ENCODE data around the gene ADAP1. TPM values are rescaled to one million over a fixed set of nuclear protein-coding genes. Genes with fewer than 3 reads are reported as not detected.
A peak's percentile ranks its signal among the peaks of the same experiment; 100 is the strongest.

Gene ADAP1
- total and polyA plus RNA-seq, 2 of the 13 experiments (the other 11 are each of a cell fraction or from before 2014, with no cell fraction given) = 10.5 to 24.6 TPM

GRCh38 chr7:977326-978048 lies 23.0 kb upstream of the ADAP1 start (continued):
- TF ChIP-seq ARHGAP35 (CRISPR knock-in tag; IDR thresholded peaks at IDR 0.05; ENCODE audit: borderline replicate concordance) = no peak; the same call in 1 of the 2 replicates
- TF ChIP-seq MIER3 (CRISPR knock-in tag; IDR thresholded peaks at IDR 0.05; ENCODE audit: borderline replicate concordance) = 0 out of 2 replicates have a peak, but pooled peaks have one; percentile 40
- no peak for TF ChIP-seq NR0B2 (CRISPR knock-in tag; IDR thresholded peaks at IDR 0.05)
- no peak; the same call in 1 of the 2 replicates for TF ChIP-seq MLXIP (CRISPR knock-in tag; IDR thresholded peaks at IDR 0.05; ENCODE audit: borderline replicate concordance)
- no peak for TF ChIP-seq U2AF2 (IDR thresholded peaks at IDR 0.05; ENCODE audit: low read depth, low read length)
- no peak; the same call in 1 of the 2 replicates for TF ChIP-seq DZIP1 (CRISPR knock-in tag; IDR thresholded peaks at IDR 0.05)
- TF ChIP-seq, protein P1, sequence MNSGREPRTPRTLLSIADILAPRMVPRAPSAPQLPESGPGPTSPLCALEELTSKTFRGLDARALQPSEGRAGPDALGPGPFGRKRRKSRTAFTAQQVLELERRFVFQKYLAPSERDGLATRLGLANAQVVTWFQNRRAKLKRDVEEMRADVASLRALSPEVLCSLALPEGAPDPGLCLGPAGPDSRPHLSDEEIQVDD (CRISPR knock-in tag; IDR thresholded peaks at IDR 0.05; ENCODE audit: borderline replicate concordance) = no peak
- no peak for TF ChIP-seq ZFP82 (CRISPR knock-in tag; IDR thresholded peaks at IDR 0.05; ENCODE audit: borderline replicate concordance)
- TF ChIP-seq ZNF30 (CRISPR knock-in tag; IDR thresholded peaks at IDR 0.05) = no peak
- TF ChIP-seq, protein P2, sequence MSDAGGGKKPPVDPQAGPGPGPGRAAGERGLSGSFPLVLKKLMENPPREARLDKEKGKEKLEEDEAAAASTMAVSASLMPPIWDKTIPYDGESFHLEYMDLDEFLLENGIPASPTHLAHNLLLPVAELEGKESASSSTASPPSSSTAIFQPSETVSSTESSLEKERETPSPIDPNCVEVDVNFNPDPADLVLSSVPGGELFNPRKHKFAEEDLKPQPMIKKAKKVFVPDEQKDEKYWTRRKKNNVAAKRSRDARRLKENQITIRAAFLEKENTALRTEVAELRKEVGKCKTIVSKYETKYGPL (CRISPR knock-in tag; IDR thresholded peaks at IDR 0.05) = peak; percentile 64; the same call in 1 of the 2 replicates
- no peak for TF ChIP-seq PTBP1 (IDR thresholded peaks at IDR 0.05; ENCODE audit: low read depth, low read length, poor library complexity, severe bottlenecking)
- TF ChIP-seq MLLT10 (CRISPR knock-in tag; IDR thresholded peaks at IDR 0.05) = no peak
- TF ChIP-seq HNRNPK (IDR thresholded peaks at IDR 0.05; ENCODE audit: low read depth, low read length, poor library complexity, severe bottlenecking) = no peak
- TF ChIP-seq ETV5 (CRISPR knock-in tag; IDR thresholded peaks at IDR 0.05; ENCODE audit: borderline replicate concordance) = peak; percentile 35; the same call in 1 of the 2 replicates
- TF ChIP-seq NFIC (IDR thresholded peaks at IDR 0.05; ENCODE audit: low read length) = no peak
- no peak for TF ChIP-seq ZNF780A (CRISPR knock-in tag; IDR thresholded peaks at IDR 0.05)
- TF ChIP-seq, protein P3, sequence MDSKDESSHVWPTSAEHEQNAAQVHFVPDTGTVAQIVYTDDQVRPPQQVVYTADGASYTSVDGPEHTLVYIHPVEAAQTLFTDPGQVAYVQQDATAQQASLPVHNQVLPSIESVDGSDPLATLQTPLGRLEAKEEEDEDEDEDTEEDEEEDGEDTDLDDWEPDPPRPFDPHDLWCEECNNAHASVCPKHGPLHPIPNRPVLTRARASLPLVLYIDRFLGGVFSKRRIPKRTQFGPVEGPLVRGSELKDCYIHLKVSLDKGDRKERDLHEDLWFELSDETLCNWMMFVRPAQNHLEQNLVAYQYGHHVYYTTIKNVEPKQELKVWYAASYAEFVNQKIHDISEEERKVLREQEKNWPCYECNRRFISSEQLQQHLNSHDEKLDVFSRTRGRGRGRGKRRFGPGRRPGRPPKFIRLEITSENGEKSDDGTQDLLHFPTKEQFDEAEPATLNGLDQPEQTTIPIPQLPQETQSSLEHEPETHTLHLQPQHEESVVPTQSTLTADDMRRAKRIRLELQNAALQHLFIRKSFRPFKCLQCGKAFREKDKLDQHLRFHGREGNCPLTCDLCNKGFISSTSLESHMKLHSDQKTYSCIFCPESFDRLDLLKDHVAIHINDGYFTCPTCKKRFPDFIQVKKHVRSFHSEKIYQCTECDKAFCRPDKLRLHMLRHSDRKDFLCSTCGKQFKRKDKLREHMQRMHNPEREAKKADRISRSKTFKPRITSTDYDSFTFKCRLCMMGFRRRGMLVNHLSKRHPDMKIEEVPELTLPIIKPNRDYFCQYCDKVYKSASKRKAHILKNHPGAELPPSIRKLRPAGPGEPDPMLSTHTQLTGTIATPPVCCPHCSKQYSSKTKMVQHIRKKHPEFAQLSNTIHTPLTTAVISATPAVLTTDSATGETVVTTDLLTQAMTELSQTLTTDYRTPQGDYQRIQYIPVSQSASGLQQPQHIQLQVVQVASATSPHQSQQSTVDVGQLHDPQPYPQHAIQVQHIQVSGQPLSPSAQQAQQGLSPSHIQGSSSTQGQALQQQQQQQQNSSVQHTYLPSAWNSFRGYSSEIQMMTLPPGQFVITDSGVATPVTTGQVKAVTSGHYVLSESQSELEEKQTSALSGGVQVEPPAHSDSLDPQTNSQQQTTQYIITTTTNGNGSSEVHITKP (CRISPR knock-in tag; IDR thresholded peaks at IDR 0.05; ENCODE audit: low read depth) = peak; percentile 90
